Gastrocnemius medialis (tissue), 4 donors: ENCODE measurements around the gene TNFRSF13B. TPM values are rescaled to one million over a fixed set of nuclear protein-coding genes. Genes with fewer than 3 reads are reported as not detected.

Experiments used
- ATAC-seq, 2 donors: fragments of 150-250 bp; one replicate each; pipeline ENCODE4 v1.9.1; 2016
- DNase-seq, 2 donors: peaks; one replicate each; pipeline ENCODE4 v3.0.0-alpha.2; 2019
- H3K27ac ChIP-seq, 4 donors: fragments of 200-600 bp; sonication (generic); 1 replicate in 1 of 4; 2 replicates in 3 of 4; pipeline ENCODE4 v1.5.1; 2016 to 2018; ENCODE audit warnings: mild to moderate bottlenecking in 2 of 4, moderate library complexity in 1 of 4
- H3K27me3 ChIP-seq, 3 donors: fragments of 200-600 bp; sonication (generic) in 2 of 3; 1 replicate in 1 of 3; 2 replicates in 2 of 3; pipeline versions ENCODE4 v1.5.1 to v1.6.0; 2016 to 2019; ENCODE audit warnings: mild to moderate bottlenecking in 1 of 3, moderate library complexity in 1 of 3
- H3K36me3 ChIP-seq, 2 donors: fragments of 200-600 bp; sonication (generic) in 1 of 2; one replicate each; pipeline ENCODE4 v1.5.1; 2017 to 2018
- H3K4me1 ChIP-seq, 2 donors: fragments of 200-600 bp; sonication (generic) in 1 of 2; one replicate each; pipeline ENCODE4 v1.5.1; 2016 to 2017; ENCODE audit warnings: mild to moderate bottlenecking in 2 of 2
- H3K4me3 ChIP-seq, 4 donors: fragments of 200-600 bp; sonication (generic) in 3 of 4; 1 replicate in 1 of 4; 2 replicates in 3 of 4; pipeline ENCODE4 v1.5.1; 2016 to 2019; ENCODE audit warnings: mild to moderate bottlenecking in 2 of 4
- H3K9me3 ChIP-seq, 3 donors: fragments of 200-600 bp; sonication (generic) in 2 of 3; 1 replicate in 1 of 3; 2 replicates in 2 of 3; pipeline ENCODE4 v1.5.1; 2016 to 2019
- CTCF ChIP-seq, 5 experiments: fragments of 450-650 bp in 3 of 5; fragments of 200-600 bp in 2 of 5; sonication (generic) in 2 of 5; IDR thresholded peaks in 4 of 5; conservative IDR thresholded peaks in 1 of 5; 1 replicate in 4 of 5; 2 replicates in 1 of 5; pipeline ENCODE4 v1.5.1; 2016 to 2019; ENCODE audit warnings: antibody characterized with exemption in 5 of 5, mild to moderate bottlenecking in 3 of 5, moderate library complexity in 3 of 5
- POLR2A ChIP-seq, 2 donors: fragments of 450-650 bp; IDR thresholded peaks; one replicate each; pipeline ENCODE4 v1.6.1; 2017; ENCODE audit warnings: antibody characterized with exemption in 2 of 2, mild to moderate bottlenecking in 2 of 2, moderate library complexity in 2 of 2
- in situ Hi-C, 4 donors: fragments of 200-750 bp; cut with MboI; loops; one replicate each; pipeline versions ENCODE4 v1.15.0 to v1.8.0; 2017; ENCODE audit warnings: low sequenced_read_pairs in 4 of 4
- intact Hi-C: fragments of 100-400 bp; cut with DNase I; formaldehyde crosslinking; loops from one replicate; pipeline ENCODE4 v1.15.1; 2023; ENCODE audit warnings: low total_unique reads
- total RNA-seq, 4 donors: library from RNA; depleted of rRNA; stranded (reverse); fragments of >200 nt; gene quantifications; one replicate each; pipeline versions ENCODE4 v1.1.0 to v1.2.3, GENCODE V29; 2016

Gene TNFRSF13B
- total RNA-seq, 4 donors from 2014 or later = not detected

- no peak overlapping the region for H3K27ac ChIP-seq
- H3K4me1 ChIP-seq = no peaks in the 10 kb centered on the region
- H3K36me3 ChIP-seq = no peaks in the 10 kb centered on the region
- peak in 1 of 2 donors; percentile 27 for ATAC-seq
- H3K4me3 ChIP-seq = no peak overlapping the region
- in situ Hi-C loops = no loop called here
- no peak for DNase-seq
- intact Hi-C loops = no loop called here
- H3K27me3 ChIP-seq = peaks cover 0 to 7% (median 3%) of the 10 kb centered on the region in 3 donors
- no peaks in the 10 kb centered on the region for H3K9me3 ChIP-seq
- TF ChIP-seq CTCF (IDR thresholded peaks at IDR 0.05 in 4 of 5, conservative IDR thresholded peaks at IDR 0.05 in 1 of 5) = no peak
- no peak for TF ChIP-seq POLR2A (IDR thresholded peaks at IDR 0.05)
These were observed 30.6 kb downstream of the TNFRSF13B start for GRCh38 chr17:16941072-16942036.

GRCh38 chr17:16940116-16940881, 31.6 kb downstream of the TNFRSF13B start:
- H3K36me3 ChIP-seq = no peaks in the 10 kb centered on the region
- H3K9me3 ChIP-seq = no peaks in the 10 kb centered on the region
- DNase-seq (no peak), ATAC-seq (no peak)
- H3K27me3 ChIP-seq = peaks cover 0 to 7% (median 3%) of the 10 kb centered on the region in 3 donors
- no peak overlapping the region for H3K27ac ChIP-seq
- in situ Hi-C loops = no loop called here
- H3K4me3 ChIP-seq = no peak overlapping the region
- H3K4me1 ChIP-seq = no peaks in the 10 kb centered on the region
- TF ChIP-seq CTCF (IDR thresholded peaks at IDR 0.05 in 4 of 5, conservative IDR thresholded peaks at IDR 0.05 in 1 of 5) = no peak
- intact Hi-C loops = no loop called here

- Histone ChIP-seq H3K4me3 (no peak overlapping the region), H3K27ac (no peak overlapping the region), H3K9me3 (no peaks in the 10 kb centered on the region), H3K27me3 (peaks cover 0 to 4% (median 3%) of the 10 kb centered on the region in 3 donors), H3K4me1 (no peaks in the 10 kb centered on the region), H3K36me3 (no peaks in the 10 kb centered on the region)
- ATAC-seq (no peak), DNase-seq (no peak)
- intact Hi-C loops (no loop called here), in situ Hi-C loops (no loop called here)
- TF ChIP-seq CTCF (IDR thresholded peaks at IDR 0.05 in 4 of 5, conservative IDR thresholded peaks at IDR 0.05 in 1 of 5) = no peak
- TF ChIP-seq POLR2A (IDR thresholded peaks at IDR 0.05) = no peak
These were observed 32.3 kb downstream of the TNFRSF13B start for GRCh38 chr17:16939606-16940115.

DNA sequence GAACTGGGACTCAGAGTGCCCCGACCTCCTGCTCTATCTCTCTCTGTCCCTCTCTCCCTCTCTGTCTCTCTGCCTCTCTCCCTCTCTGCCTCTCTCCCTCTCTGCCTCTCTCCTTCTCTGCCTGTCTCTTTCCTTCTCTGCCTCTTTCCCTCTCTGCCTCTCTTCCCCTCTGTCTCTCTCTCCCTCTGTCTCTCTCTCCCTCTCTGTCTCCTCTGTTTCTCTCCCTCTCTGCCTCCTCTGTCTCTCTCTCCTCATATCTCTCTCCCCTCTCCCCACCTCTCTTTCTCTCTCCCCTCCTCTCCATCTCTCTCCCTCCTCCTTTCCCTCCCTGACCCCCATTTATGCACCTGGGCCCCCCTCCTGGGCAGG, 32.7 kb downstream of the TNFRSF13B start:
- intact Hi-C loops = no loop called here
- no peak overlapping the region for H3K27ac ChIP-seq
- no peak overlapping the region for H3K4me3 ChIP-seq
- in situ Hi-C loops = no loop called here
- H3K9me3 ChIP-seq = no peaks in the 10 kb centered on the region
- DNase-seq = no peak
- peaks cover 0 to 2% (median 0%) of the 10 kb centered on the region in 3 donors for H3K27me3 ChIP-seq
- no peaks in the 10 kb centered on the region for H3K36me3 ChIP-seq
- no peak for ATAC-seq
- no peak for TF ChIP-seq POLR2A (IDR thresholded peaks at IDR 0.05)
- no peak for TF ChIP-seq CTCF (IDR thresholded peaks at IDR 0.05 in 4 of 5, conservative IDR thresholded peaks at IDR 0.05 in 1 of 5)
- no peaks in the 10 kb centered on the region for H3K4me1 ChIP-seq
